AG08395 (cell line): ENCODE data around the gene ZFYVE19.
"Not testable (repeated sequence)": the region's sequence is repeated elsewhere in the genome, so short reads cannot be mapped to it uniquely, and the experiment has no call there.

Experiments
- DNase-seq: peaks from one replicate; pipeline ENCODE4 v3.0.0; 2012; ENCODE audit warnings: mixed read lengths, low spot score

Gene ZFYVE19

GRCh38 chr15:40847223-40847961, 40.5 kb downstream of the ZFYVE19 start:
- no peak for DNase-seq

- DNase-seq, result no peak
Measured at GRCh38 chr15:40850576-40851112, 43.8 kb downstream of the ZFYVE19 start.

GRCh38 chr15:40852529-40852928, 45.6 kb downstream of the ZFYVE19 start:
- no peak for DNase-seq

GRCh38 chr15:40853241-40853890, 46.5 kb downstream of the ZFYVE19 start:
- DNase-seq, result no peak

- DNase-seq, result no peak
Measured at GRCh38 chr15:40854161-40854560, 47.3 kb downstream of the ZFYVE19 start.

- DNase-seq, result no peak
Measured at GRCh38 chr15:40855706-40856234, 48.9 kb downstream of the ZFYVE19 start.

- DNase-seq, result no peak
Measured at GRCh38 chr15:40856746-40857145, 49.9 kb downstream of the ZFYVE19 start.

GRCh38 chr15:40857601-40858341, 50.9 kb downstream of the ZFYVE19 start:
- DNase-seq, result peak; percentile 93

- no peak for DNase-seq
Measured at GRCh38 chr15:40858706-40859105, 51.8 kb downstream of the ZFYVE19 start.

- DNase-seq, result peak; percentile 84
Measured at GRCh38 chr15:40859206-40859851, 52.4 kb downstream of the ZFYVE19 start.

GRCh38 chr15:40861147-40861546, 54.3 kb downstream of the ZFYVE19 start:
- DNase-seq, result not testable (repeated sequence)

- DNase-seq, result no peak
Measured at GRCh38 chr15:40863660-40864270, 56.9 kb downstream of the ZFYVE19 start.
